ENCODE measurements around the gene UPK3BL1. TPM values are rescaled to one million over a fixed set of nuclear protein-coding genes. Genes with fewer than 3 reads are reported as not detected.
A peak's percentile ranks its signal among the peaks of the same experiment; 100 is the strongest.
"Not testable (repeated sequence)": the region's sequence is repeated elsewhere in the genome, so short reads cannot be mapped to it uniquely, and the experiment has no call there.

UPK3BL1 gene
- total RNA-seq, 1 experiment from 2014 or later, result 21.2 TPM

DNA sequence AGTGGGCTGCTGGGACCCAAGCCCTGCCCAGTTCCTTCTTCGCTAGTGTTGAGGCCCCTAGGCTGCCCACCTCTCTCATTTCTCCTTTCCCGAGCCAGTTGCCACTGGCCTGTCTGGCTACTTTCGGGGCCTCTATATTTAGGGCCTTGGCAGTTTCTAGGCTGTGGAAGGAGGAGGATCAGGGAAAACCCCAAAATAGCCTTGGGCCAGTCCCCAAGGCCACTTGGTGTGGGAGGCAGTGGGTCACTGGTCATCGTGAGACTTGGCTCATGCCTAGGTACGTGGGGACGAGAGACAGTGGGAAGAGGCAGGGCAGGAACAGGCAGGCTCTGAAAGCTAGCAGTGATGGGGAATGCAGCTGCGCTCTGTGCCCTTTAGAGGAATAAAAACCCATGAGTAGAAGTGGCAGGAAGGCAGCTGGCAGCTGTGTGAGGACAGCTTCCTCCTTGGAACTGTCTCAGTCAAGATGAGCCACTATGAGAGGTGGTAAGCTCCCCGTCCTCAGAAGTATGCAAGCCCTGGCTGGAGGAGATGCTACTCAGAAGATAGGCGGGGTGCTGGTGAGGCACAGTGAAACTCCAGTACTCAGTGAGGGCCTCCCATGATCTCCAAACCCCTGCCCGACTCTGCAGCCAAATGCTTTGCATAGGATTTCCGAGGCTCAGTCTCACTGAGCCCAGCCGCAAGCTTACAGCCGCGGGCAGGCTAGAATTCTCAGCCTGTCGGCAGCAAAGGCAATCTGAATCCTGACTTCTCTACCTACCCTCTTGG, 28.8 kb downstream of the UPK3BL1 start:
- H3K4me3 ChIP-seq, result not testable (repeated sequence)
- peak in 1 of 2 experiments; percentile 15 for DNase-seq (ENCODE audit: low read depth in 1 of 2, low spot score in 2 of 2)

DNA sequence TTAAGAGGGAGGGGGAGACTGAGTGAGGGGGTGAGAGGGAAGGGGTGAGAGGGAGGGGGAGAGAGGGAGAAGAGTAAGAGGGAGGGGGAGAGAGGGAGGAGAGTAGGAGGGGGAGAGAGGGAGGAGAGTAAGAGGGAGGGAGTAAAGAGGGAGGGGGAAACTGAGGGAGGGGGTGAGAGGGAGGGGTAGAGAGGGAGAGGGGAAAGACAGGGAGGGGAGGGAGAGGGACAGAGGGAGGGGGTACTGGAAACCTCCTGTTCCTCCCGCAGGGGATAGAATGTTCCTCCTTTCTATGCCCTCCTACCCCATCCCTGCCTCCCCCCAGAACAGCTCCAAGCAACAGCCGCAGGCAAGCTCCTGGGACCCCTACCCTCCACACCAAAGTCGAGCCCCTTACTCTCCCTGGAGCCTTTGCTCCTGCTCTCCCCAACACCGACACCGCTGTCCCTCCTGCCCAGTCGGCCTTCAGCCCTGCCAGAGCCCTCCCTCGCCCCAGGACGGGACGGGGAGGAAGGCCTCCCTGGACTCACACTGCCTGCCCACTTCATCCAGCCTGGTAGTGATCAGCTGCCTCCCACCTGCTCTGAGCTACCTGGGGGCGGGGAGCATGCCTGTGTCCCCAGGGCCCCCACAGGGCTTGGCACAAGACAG, 30.8 kb downstream of the UPK3BL1 start:
- not testable (repeated sequence) for H3K4me1 ChIP-seq (replicated peaks); H3K27ac ChIP-seq; H3K27me3 ChIP-seq (replicated peaks); H3K9me3 ChIP-seq (replicated peaks); H3K4me3 ChIP-seq; H3K36me3 ChIP-seq
- peak; percentile 4 to 49 for DNase-seq (ENCODE audit: low read depth in 1 of 2, low spot score in 2 of 2)

More for the DNA sequence above, 28.8 kb downstream of the UPK3BL1 start:
- H3K27ac ChIP-seq; H3K27me3 ChIP-seq (replicated peaks); H3K36me3 ChIP-seq; H3K4me1 ChIP-seq (replicated peaks); H3K9me3 ChIP-seq (replicated peaks): not testable (repeated sequence)

DNA sequence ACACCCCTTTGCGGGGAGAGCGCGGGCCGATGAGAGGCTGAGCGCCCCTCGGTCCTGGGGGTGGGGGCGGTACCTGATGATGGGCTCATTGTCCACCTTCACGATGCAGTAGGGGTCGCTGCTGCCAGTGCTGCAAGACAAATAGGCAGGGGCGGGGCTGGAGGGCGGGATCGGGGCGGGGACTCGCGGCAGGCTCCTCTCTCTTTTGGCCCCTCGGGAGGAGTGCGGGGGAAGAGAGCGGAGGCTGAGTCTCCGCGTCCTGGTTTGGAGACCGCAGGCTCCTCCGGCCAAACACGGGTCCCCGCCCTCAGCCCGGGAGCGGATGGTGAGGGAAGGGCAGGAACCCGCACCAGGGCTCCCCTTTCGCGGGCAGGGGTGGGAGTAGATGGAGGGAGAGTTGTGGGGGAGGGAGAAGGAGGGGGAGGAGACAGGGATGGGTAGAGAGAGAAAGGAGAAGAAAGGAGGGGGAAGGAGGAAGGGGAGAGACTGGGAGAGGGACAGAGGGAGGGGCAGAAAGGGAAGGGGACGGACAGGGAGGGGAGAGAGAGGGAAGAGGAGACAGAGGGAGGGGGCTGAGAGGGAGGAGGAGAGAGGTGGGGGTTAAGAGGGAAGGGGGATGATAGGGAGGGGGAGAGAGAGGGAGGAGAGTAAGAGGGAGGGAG, 31.4 kb downstream of the UPK3BL1 start:
- not testable (repeated sequence) for H3K27me3 ChIP-seq (replicated peaks); H3K4me1 ChIP-seq (replicated peaks); DNase-seq (ENCODE audit: low read depth in 1 of 2, low spot score in 2 of 2); H3K27ac ChIP-seq; H3K9me3 ChIP-seq (replicated peaks); H3K4me3 ChIP-seq; H3K36me3 ChIP-seq

DNA sequence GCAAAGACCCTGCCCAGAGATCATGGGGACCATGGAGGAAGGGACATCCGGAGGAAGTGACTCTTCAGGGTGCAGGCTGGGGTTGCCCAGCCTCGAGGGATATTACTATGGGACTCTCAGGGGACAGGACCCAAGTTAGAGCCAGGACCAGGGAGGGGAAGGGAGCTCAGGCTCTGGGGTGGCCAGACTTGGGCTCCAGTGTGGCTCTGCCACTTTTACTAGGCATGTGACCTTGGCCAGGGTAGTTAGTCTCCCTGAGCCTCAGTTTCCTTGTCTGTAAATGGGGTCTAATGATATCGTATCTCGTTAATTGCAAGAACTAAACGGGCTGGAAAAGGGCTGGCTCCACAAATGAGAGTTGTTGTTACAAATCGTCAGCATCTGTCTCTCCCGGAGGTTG, 32.1 kb downstream of the UPK3BL1 start:
- not testable (repeated sequence) for H3K36me3 ChIP-seq; H3K9me3 ChIP-seq (replicated peaks); H3K27ac ChIP-seq; H3K27me3 ChIP-seq (replicated peaks); H3K4me1 ChIP-seq (replicated peaks); H3K4me3 ChIP-seq
- peak in 1 of 2 experiments; percentile 42 for DNase-seq (ENCODE audit: low read depth in 1 of 2, low spot score in 2 of 2)

DNA sequence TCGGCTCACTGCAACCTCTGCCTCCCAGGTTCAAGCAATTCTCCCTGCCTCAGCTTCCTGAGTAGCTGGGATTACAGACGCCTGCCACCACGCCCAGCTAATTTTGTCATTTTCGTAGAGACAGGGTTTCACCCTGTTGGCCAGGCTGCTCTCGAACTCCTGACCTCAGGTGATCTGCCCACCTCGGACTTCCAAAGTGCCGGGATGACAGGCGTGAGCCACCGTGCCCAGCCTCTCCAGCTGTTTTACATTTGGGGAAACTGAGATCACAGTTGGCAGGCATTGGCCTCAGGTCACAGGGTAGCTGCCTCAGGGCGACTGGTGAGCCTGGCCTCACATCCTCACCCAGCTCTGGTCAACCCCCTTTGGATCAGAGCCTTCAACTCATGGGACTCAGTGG, 32.9 kb downstream of the UPK3BL1 start:
- not testable (repeated sequence) for H3K27me3 ChIP-seq (replicated peaks); H3K4me1 ChIP-seq (replicated peaks); H3K4me3 ChIP-seq; H3K27ac ChIP-seq; H3K9me3 ChIP-seq (replicated peaks); DNase-seq (ENCODE audit: low read depth in 1 of 2, low spot score in 2 of 2); H3K36me3 ChIP-seq

DNA sequence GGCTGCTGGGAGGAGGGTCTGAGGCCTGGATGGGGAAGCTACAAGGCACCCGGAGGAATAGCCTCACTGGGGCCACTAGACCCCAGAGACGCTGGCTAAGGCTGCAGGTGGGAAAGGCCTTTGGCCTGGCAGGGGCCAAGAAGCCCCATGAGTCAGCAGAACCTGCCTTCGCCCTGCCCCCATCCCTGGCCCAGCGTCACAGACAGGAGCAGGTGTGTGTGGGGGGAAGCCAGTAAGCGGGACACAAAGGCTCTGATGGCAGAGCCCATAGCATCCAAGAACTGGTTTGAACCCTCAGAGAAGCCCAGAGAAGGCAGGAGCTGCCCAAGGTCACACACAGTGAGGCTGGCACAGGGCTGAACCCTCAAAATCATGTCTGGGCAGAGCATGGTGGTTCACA, 35.7 kb downstream of the UPK3BL1 start:
- H3K4me3 ChIP-seq; H3K27ac ChIP-seq; H3K9me3 ChIP-seq (replicated peaks); DNase-seq (ENCODE audit: low read depth in 1 of 2, low spot score in 2 of 2); H3K27me3 ChIP-seq (replicated peaks); H3K36me3 ChIP-seq; H3K4me1 ChIP-seq (replicated peaks): not testable (repeated sequence)

DNA sequence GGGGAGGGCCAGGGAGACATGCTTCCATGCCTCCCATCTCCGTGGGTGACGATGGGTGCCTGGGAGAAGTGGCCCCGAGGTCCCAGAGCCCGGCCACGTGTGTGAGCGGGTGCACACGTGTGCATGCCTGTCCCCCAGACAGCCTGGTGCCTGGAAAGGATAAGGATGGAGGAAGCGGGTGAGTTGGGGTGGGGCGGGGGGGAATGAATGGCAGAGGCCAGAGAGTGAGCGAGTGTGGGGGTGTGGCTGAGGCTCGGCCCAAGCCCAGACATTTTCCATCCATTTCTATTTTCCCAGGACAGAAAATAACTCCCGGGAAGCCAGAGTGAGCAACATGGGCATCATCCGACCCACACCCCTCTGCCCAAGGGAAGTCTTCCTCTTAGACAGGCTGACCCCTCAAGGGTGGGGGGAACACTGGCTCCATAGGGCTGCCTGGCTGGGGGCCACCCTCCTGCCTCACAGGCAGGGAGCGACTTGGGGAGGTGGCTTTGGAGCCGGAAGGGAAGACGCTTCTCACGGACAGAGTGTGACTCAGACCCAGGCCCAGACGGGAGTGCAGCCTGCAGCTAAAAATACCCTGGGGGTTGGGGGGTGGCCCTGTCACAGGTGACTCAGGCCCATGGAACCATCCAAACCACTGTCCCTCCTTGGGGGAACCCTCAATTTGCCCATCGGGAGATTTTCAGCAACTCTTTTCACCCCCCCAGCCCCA, 38.0 kb downstream of the UPK3BL1 start:
- H3K36me3 ChIP-seq; H3K4me1 ChIP-seq (replicated peaks); H3K27ac ChIP-seq; H3K4me3 ChIP-seq; H3K27me3 ChIP-seq (replicated peaks); DNase-seq (ENCODE audit: low read depth in 1 of 2, low spot score in 2 of 2); H3K9me3 ChIP-seq (replicated peaks): not testable (repeated sequence)

DNA sequence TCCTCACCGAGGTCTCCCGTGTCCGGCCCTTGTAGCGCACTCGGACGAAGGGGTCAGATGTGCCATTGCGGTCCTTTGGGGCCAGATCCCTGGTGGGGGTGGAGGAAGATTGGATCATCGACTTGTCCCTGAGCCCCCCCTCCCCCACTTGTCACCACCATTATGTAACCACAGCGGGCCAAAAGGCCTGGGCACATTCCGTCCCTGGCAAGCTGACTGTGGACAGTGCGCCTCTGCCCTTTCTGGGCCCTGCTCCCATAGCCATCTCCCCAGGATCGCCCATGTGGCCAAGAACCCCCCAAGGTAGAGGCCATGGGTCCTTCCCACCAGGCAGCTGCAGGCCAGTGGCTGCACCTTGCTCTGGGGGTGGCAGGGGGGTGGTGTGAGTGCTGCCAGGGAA, 40.3 kb downstream of the UPK3BL1 start:
- not testable (repeated sequence) for H3K9me3 ChIP-seq (replicated peaks); H3K36me3 ChIP-seq; H3K4me1 ChIP-seq (replicated peaks)

DNA sequence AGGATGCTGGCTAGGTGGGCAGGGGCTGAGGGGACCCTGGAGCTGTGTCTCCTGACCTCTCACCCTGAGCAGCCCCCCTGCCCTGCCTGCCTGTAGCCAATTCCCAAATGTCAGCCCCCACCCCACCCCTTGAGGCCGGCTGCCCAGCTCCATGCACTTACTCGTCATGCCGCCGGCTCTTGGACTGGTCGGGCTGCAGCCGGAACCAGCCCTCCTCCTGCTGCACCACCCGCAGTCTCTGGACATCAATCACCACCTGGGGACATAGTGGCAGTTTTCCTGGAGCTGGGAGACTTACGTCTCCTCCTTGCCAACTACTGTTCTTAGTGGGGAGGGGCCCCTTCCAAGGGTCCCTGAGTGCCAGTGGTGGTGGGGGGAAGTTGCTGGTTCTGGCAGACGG, 42.9 kb downstream of the UPK3BL1 start:
- H3K4me1 ChIP-seq (replicated peaks); H3K27me3 ChIP-seq (replicated peaks); H3K4me3 ChIP-seq; H3K27ac ChIP-seq; H3K36me3 ChIP-seq; DNase-seq (ENCODE audit: low read depth in 1 of 2, low spot score in 2 of 2); H3K9me3 ChIP-seq (replicated peaks): not testable (repeated sequence)

More for the DNA sequence above, 40.3 kb downstream of the UPK3BL1 start:
- not testable (repeated sequence) for DNase-seq (ENCODE audit: low read depth in 1 of 2, low spot score in 2 of 2); H3K4me3 ChIP-seq; H3K27ac ChIP-seq; H3K27me3 ChIP-seq (replicated peaks)

DNA sequence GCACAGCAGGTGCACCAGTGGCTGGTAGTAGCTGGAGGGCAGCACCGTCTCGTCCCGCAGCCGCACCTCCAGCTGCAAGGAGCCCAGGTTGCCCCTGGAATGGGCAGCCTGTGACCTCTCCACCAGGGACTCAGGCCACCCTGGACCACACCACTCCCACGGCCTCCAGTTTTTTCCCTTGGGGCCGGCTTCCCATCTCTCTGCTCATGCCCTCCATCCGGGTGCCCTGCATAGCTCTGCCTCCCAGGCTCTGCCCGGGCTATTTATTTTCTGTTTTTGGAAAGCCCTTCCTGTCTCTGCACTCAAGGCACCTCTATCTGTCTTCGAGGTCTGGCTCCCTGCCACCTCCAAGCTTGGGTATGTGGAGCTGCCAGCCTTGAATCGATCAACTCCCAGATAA, 46.6 kb downstream of the UPK3BL1 start:
- not testable (repeated sequence) for H3K27me3 ChIP-seq (replicated peaks); H3K4me1 ChIP-seq (replicated peaks); H3K36me3 ChIP-seq; H3K27ac ChIP-seq; H3K4me3 ChIP-seq; H3K9me3 ChIP-seq (replicated peaks)
- peak in 1 of 2 experiments; percentile 35 for DNase-seq (ENCODE audit: low read depth in 1 of 2, low spot score in 2 of 2)

DNA sequence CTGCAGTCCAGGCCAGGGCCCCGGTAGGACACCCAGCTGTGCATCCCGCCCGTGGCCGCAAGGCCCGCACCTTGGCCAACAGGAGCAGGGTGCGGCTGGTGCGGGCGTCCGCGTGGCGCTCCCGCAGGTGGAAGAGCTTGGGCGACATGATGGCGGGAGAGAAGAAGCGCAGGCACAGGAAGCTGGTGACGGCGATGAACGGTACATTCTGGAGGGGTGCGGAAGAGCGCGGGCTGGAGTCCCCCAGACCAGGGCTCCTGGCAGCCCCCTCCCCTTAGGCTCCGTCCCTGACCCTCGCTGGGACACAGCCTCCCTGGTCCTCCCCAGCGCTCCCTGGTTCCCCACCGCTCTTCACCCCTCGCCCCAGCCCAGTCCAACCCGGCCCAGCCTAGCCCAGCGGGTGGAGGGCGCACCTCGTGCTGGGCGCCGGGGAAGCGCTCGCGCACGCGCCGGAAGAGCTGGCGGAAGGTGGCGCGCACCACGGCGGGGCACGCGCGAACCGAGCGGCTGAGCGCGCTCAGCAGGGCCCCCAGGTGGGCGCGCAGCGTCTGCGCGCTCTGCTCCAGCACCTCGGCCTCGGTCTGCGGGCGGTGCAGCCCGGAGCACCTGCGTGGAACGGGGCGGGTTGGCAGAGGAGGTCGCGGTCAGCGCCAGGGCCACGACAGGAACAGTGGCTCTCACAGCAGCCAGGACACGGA, 48.8 kb downstream of the UPK3BL1 start:
- H3K27ac ChIP-seq; DNase-seq (ENCODE audit: low read depth in 1 of 2, low spot score in 2 of 2); H3K27me3 ChIP-seq (replicated peaks); H3K36me3 ChIP-seq; H3K4me3 ChIP-seq; H3K4me1 ChIP-seq (replicated peaks); H3K9me3 ChIP-seq (replicated peaks): not testable (repeated sequence)

DNA sequence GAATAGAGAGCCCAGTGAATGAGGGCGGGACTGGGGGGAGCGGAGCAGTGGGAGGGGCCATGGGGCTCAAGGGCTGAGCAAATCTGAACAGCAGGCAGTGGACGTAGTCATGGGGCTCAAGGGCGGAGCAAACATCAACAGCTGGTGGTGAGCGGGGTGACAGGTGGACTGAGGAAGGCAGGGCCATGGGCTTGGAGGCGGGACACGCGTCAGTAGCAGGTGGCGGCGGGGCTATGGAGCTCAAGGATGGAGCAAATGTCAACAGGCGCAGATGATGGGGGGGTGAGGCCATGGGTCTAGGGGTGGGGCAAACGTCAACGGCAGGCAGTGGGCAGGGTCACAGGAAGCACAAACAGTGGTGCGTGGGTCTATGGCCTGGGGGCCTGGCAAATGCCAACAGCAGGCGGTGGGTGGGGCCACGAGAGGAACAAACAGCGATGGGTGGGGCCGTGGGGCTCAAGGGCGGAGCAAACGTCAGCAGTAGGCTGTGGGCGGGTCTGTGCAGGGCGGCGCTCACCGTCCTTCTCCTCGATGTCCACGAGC, 50.0 kb downstream of the UPK3BL1 start:
- not testable (repeated sequence) for H3K27ac ChIP-seq; H3K4me1 ChIP-seq (replicated peaks); H3K36me3 ChIP-seq; H3K9me3 ChIP-seq (replicated peaks); H3K4me3 ChIP-seq; H3K27me3 ChIP-seq (replicated peaks)
- DNase-seq (ENCODE audit: low read depth in 1 of 2, low spot score in 2 of 2), result peak in 1 of 2 experiments; percentile 21

DNA sequence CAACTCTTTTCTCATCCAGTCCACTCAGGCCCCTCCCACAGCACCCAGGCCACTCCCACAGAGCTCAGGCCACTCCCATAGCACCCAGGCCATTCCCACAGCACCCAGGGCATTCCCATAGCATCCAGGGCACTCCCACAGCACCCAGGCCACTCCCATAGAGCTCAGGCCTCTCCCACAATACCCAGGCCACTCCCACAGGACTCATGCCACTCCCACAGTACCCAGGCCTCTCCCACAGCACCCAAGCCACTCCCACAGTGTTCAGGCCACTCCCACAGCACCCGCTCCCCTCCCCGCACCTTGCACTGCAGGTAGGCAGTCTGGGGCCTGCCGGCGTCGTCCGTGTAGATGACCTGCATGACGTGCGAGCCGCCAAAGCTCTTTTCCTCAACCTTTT, 52.7 kb downstream of the UPK3BL1 start:
- H3K4me1 ChIP-seq (replicated peaks); H3K4me3 ChIP-seq; H3K9me3 ChIP-seq (replicated peaks); DNase-seq (ENCODE audit: low read depth in 1 of 2, low spot score in 2 of 2); H3K27me3 ChIP-seq (replicated peaks); H3K27ac ChIP-seq; H3K36me3 ChIP-seq: not testable (repeated sequence)

Data from SJSA1 (cell line).